Endothelial cell (in vitro differentiated cells): ENCODE data around the gene RASD2. TPM values are rescaled to one million over a fixed set of nuclear protein-coding genes. Genes with fewer than 3 reads are reported as not detected.

Experiments
- DNase-seq: peaks from one replicate; pipeline ENCODE4 v3.0.0; 2021; ENCODE audit warnings: low spot score
- H3K27ac Mint-ChIP-seq: one replicate; pipeline ENCODE4 v1.8.0; 2021; ENCODE audit warnings: mixed read lengths, inconsistent platforms; ENCODE audit not compliant: unreplicated experiment
- H3K27me3 Mint-ChIP-seq: one replicate; pipeline ENCODE4 v1.8.0; 2021; ENCODE audit warnings: mild to moderate bottlenecking, moderate library complexity, mixed read lengths, inconsistent platforms; ENCODE audit not compliant: unreplicated experiment
- H3K36me3 Mint-ChIP-seq: one replicate; pipeline ENCODE4 v1.8.0; 2021; ENCODE audit warnings: mild to moderate bottlenecking, low read depth, mixed read lengths, inconsistent platforms; ENCODE audit not compliant: unreplicated experiment
- H3K4me1 Mint-ChIP-seq: one replicate; pipeline ENCODE4 v1.8.0; 2021; ENCODE audit warnings: mild to moderate bottlenecking, mixed read lengths, inconsistent platforms; ENCODE audit not compliant: unreplicated experiment
- H3K4me3 Mint-ChIP-seq: one replicate; pipeline ENCODE4 v1.8.0; 2021; ENCODE audit warnings: mild to moderate bottlenecking, mixed read lengths, inconsistent platforms; ENCODE audit not compliant: unreplicated experiment
- H3K9me3 Mint-ChIP-seq: one replicate; pipeline ENCODE4 v1.8.0; 2021; ENCODE audit warnings: mixed read lengths, inconsistent platforms; ENCODE audit not compliant: unreplicated experiment
- CTCF ChIP-seq: fragments of 200-600 bp; sonication (generic); IDR thresholded peaks from one replicate; pipeline ENCODE4 v1.5.0; 2021; ENCODE audit warnings: antibody characterized with exemption; ENCODE audit not compliant: unreplicated experiment
- total RNA-seq: library from RNA; stranded (reverse); fragmentation: NEBNext Ultra II Directional; extraction: Animal tissue kit (Norgen Biotek cat#: 25700); gene quantifications from one replicate; pipeline ENCODE4 v1.2.1, GENCODE V29; 2021; ENCODE audit not compliant: unreplicated experiment

Gene RASD2
- total RNA-seq, 1 donor from 2014 or later = not detected

DNA sequence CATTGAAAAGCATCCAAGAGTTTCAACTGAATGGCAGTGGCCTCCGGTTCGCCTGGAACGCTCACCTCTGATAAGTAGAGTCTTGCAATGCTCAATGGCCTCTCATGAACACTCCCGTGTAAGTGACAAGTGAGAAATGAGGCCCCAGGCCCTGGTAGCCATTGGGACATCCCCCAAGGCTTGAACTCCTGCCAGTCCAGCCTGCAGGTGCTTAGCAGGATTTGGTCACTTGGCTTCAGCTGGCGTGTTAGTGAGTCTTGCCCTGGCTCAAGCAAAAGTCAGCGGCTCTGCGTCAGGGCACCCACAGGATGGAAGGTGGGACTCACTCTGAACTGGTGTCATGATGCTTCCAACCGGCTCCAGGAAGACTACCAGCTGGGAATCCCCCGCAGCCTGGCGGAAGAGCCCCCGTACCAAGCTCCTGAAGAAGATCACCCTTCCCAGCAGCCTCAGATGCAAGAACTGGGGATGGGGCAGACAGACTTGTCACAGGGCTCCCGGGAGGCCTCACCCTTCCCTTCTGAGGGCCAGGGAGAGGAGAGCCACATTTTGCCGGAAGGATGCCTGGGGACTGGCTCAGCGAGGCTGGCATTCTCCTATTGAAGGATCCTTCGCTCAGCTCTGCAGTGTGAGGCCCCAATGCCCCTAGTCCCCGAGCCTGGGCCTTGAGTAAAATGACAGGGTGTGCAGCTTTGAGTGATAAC, 57.2 kb downstream of the RASD2 start:
- DNase-seq = no peak
- no peaks in the 10 kb centered on the region for H3K36me3 Mint-ChIP-seq
- H3K4me3 Mint-ChIP-seq = no peak overlapping the region
- H3K4me1 Mint-ChIP-seq = no peaks in the 10 kb centered on the region
- no peaks in the 10 kb centered on the region for H3K27me3 Mint-ChIP-seq
- no peaks in the 10 kb centered on the region for H3K9me3 Mint-ChIP-seq
- no peak for TF ChIP-seq CTCF
- H3K27ac Mint-ChIP-seq = no peak overlapping the region

- H3K27me3 Mint-ChIP-seq = peaks cover 2% of the 10 kb centered on the region
- no peak for TF ChIP-seq CTCF
- H3K27ac Mint-ChIP-seq = no peak overlapping the region
- no peak for DNase-seq
- H3K4me3 Mint-ChIP-seq = no peak overlapping the region
- H3K9me3 Mint-ChIP-seq = no peaks in the 10 kb centered on the region
- no peaks in the 10 kb centered on the region for H3K36me3 Mint-ChIP-seq
- H3K4me1 Mint-ChIP-seq = no peaks in the 10 kb centered on the region
These were observed 57.7 kb downstream of the RASD2 start for GRCh38 chr22:35598396-35598710.

GRCh38 chr22:35599364-35599763, 58.7 kb downstream of the RASD2 start:
- no peak overlapping the region for H3K27ac Mint-ChIP-seq
- peaks cover 1% of the 10 kb centered on the region for H3K4me1 Mint-ChIP-seq
- H3K36me3 Mint-ChIP-seq = no peaks in the 10 kb centered on the region
- H3K9me3 Mint-ChIP-seq = no peaks in the 10 kb centered on the region
- no peak for DNase-seq
- no peak for TF ChIP-seq CTCF
- peaks cover 2% of the 10 kb centered on the region for H3K27me3 Mint-ChIP-seq
- no peak overlapping the region for H3K4me3 Mint-ChIP-seq

DNA sequence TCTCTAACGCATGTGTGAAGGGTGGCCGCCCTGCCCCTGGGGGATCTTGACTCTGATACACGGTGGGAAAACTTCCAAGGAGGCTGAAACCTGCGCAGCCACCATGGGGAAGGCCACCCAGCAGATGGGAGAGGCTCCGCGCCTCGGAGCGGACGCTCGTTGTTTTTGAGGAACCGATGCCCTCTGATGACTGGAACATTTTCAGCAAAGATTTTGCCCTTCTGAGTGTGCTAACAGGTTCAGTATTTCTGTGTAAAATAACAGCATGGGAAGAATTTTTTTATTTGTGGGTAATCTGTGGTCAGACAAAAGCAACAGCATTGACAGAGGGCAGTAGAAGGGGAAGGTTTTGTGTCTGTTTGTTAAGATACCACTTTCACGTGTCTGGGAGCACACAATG, 59.8 kb downstream of the RASD2 start:
- peaks cover 5% of the 10 kb centered on the region for H3K4me1 Mint-ChIP-seq

More for the DNA sequence above, 59.8 kb downstream of the RASD2 start:
- H3K27me3 Mint-ChIP-seq = peaks cover 2% of the 10 kb centered on the region
- TF ChIP-seq CTCF = no peak
- no peaks in the 10 kb centered on the region for H3K9me3 Mint-ChIP-seq
- H3K4me3 Mint-ChIP-seq = no peak overlapping the region
- no peak for DNase-seq
- H3K36me3 Mint-ChIP-seq = no peaks in the 10 kb centered on the region
- no peak overlapping the region for H3K27ac Mint-ChIP-seq
